ENCODE results near the gene DIAPH3.

The DIAPH3 gene

GRCh38 chr13:59710416-59710815, 453.3 kb downstream of the DIAPH3 start:
- DNase-seq, result no peak

- no peak for DNase-seq
These were observed 457.4 kb downstream of the DIAPH3 start for GRCh38 chr13:59706101-59706976.

- no peak for DNase-seq
These were observed 461.5 kb downstream of the DIAPH3 start for GRCh38 chr13:59702269-59702668.

GRCh38 chr13:59701261-59701660, 462.5 kb downstream of the DIAPH3 start:
- no peak for DNase-seq

- DNase-seq, result no peak
These were observed 463.4 kb downstream of the DIAPH3 start for GRCh38 chr13:59700281-59700680.

- DNase-seq, result no peak
These were observed 467.5 kb downstream of the DIAPH3 start for GRCh38 chr13:59696271-59696670.

GRCh38 chr13:59691501-59692066, 472.1 kb downstream of the DIAPH3 start:
- DNase-seq, result no peak

- DNase-seq, result no peak
These were observed 472.7 kb downstream of the DIAPH3 start for GRCh38 chr13:59690857-59691500.

GRCh38 chr13:59689057-59689456, 474.7 kb downstream of the DIAPH3 start:
- DNase-seq, result no peak

GRCh38 chr13:59686798-59687394, 476.8 kb downstream of the DIAPH3 start:
- DNase-seq, result no peak

- DNase-seq, result no peak
These were observed 479.6 kb downstream of the DIAPH3 start for GRCh38 chr13:59684105-59684504.

GRCh38 chr13:59681636-59682311, 482.0 kb downstream of the DIAPH3 start:
- no peak for DNase-seq

- peak; percentile 4 for DNase-seq
These were observed 483.2 kb downstream of the DIAPH3 start for GRCh38 chr13:59680429-59681024.

- DNase-seq, result no peak
These were observed 484.5 kb downstream of the DIAPH3 start for GRCh38 chr13:59679254-59679653.

GRCh38 chr13:59677966-59678814, 485.5 kb downstream of the DIAPH3 start:
- peak; percentile 35 for DNase-seq

GRCh38 chr13:59677430-59677829, 486.3 kb downstream of the DIAPH3 start:
- no peak for DNase-seq

- no peak for DNase-seq
These were observed 489.1 kb downstream of the DIAPH3 start for GRCh38 chr13:59674616-59675015.

GRCh38 chr13:59673286-59673685, 490.4 kb downstream of the DIAPH3 start:
- no peak for DNase-seq

- no peak for DNase-seq
These were observed 491.3 kb downstream of the DIAPH3 start for GRCh38 chr13:59672445-59672844.

- DNase-seq, result no peak
These were observed 491.8 kb downstream of the DIAPH3 start for GRCh38 chr13:59671881-59672280.

GRCh38 chr13:59666504-59666903, 497.2 kb downstream of the DIAPH3 start:
- DNase-seq, result no peak

GRCh38 chr13:59665732-59666131, 498.0 kb downstream of the DIAPH3 start:
- no peak for DNase-seq

Measured in activated CD4-positive, alpha-beta T cell treated with anti-CD3 and anti-CD28 coated beads, Interleukin-2, Interleukin-6, amounts not matched to agents 100 ng/mL and 50 ng/mL, durations not matched to agents 16 hours and 8 hours (primary cell).